MCF 10A (cell line): ENCODE data around the gene COL27A1. TPM values are rescaled to one million over a fixed set of nuclear protein-coding genes. Genes with fewer than 3 reads are reported as not detected.
"Not testable (repeated sequence)": the region's sequence is repeated elsewhere in the genome, so short reads cannot be mapped to it uniquely, and the experiment has no call there.

Experiments
- BruUV-seq: library from RNA; stranded (reverse); fragments of 400-500 nt; replicated peaks from 2 replicates; lab custom pipeline; 2021; lab: Mats Ljungman, UMichigan
- CTCF ChIA-PET: fragments of 300-600 bp; sonication (Branson Sonifier 250); formaldehyde crosslinking; extraction: SDS; loops from one replicate; lab custom pipeline; 2021; ENCODE audit warnings: antibody characterized with exemption, inconsistent platforms; lab: Yijun Ruan, JAX
- POLR2A ChIA-PET: fragments of 300-600, 350-650 bp; sonication (Branson Sonifier 250); formaldehyde crosslinking; extraction: SDS; loops from one replicate; lab custom pipeline; 2020; ENCODE audit warnings: antibody characterized with exemption, inconsistent platforms; lab: Yijun Ruan, JAX
- DNase-seq: peaks from one replicate; pipeline ENCODE4 v3.0.0-alpha.2; 2018; ENCODE audit not compliant: unreplicated experiment
- H3K27ac Mint-ChIP-seq: one replicate; pipeline ENCODE4 v1.8.0; 2022; ENCODE audit warnings: mild to moderate bottlenecking, low read depth, mixed read lengths; ENCODE audit not compliant: unreplicated experiment
- H3K27me3 Mint-ChIP-seq: one replicate; pipeline ENCODE4 v1.8.0; 2022; ENCODE audit warnings: mixed read lengths; ENCODE audit not compliant: insufficient read depth, unreplicated experiment
- H3K36me3 Mint-ChIP-seq: one replicate; pipeline ENCODE4 v1.8.0; 2022; ENCODE audit warnings: mild to moderate bottlenecking, moderate library complexity, mixed read lengths; ENCODE audit not compliant: insufficient read depth, unreplicated experiment
- H3K4me1 Mint-ChIP-seq: one replicate; pipeline ENCODE4 v1.8.0; 2022; ENCODE audit warnings: mixed read lengths; ENCODE audit not compliant: insufficient read depth, unreplicated experiment
- H3K4me3 Mint-ChIP-seq: one replicate; pipeline ENCODE4 v1.8.0; 2022; ENCODE audit warnings: mild to moderate bottlenecking, moderate library complexity, mixed read lengths; ENCODE audit not compliant: unreplicated experiment
- H3K9me3 Mint-ChIP-seq: one replicate; pipeline ENCODE4 v1.8.0; 2022; ENCODE audit warnings: mixed read lengths; ENCODE audit not compliant: unreplicated experiment
- intact Hi-C: fragments of 100-400 bp; cut with micrococcal nuclease; formaldehyde crosslinking; loops from 2 replicates; pipeline ENCODE4 v1.14.1; 2022
- total RNA-seq: library from RNA; stranded (reverse); gene quantifications from 2 replicates; pipeline ENCODE4 v1.2.3, GENCODE V29; 2022
- TF ChIP-seq, protein P1 (sequence below): fragments of 200-600 bp; IDR thresholded peaks from one replicate; pipeline ENCODE4 v1.8.0; 2022; ENCODE audit warnings: antibody characterized with exemption, mild to moderate bottlenecking; ENCODE audit not compliant: unreplicated experiment

The COL27A1 gene
- total RNA-seq, 1 experiment from 2014 or later = 2.9 TPM

DNA sequence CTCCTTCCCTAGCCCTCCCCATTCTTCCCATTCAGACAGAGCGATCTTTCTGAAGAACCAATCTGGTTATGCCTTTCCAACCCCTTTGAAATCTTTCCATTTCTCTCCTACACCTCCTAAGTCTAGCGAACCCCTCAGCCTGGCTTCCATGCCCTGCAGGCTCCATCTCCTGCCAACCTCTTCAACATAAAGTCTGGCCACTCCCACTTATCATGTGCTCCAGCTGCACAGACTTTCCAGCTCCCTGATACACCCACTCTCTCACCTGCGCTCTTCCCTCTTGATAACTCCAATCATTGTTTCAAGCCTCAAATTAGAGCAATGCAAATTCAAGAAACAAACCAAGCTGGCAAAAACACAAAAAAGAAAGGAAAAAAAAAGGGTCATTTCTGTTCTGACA is 163.8 kb downstream of the COL27A1 start:
- no peak for DNase-seq
- no peaks in the 10 kb centered on the region for H3K36me3 Mint-ChIP-seq
- ChIA-PET POLR2A (interaction anchor here (0.8 kb wide), 1 partner anchor 188 kb away, joined by 3 read pairs; no protein-coding TSS in a partner anchor), CTCF (interaction anchor here (0.7 to 1.0 kb wide), 2 partner anchors 168 to 833 kb away, joined by 4 read pairs; no protein-coding TSS in a partner anchor)
- no peaks in the 10 kb centered on the region for H3K27me3 Mint-ChIP-seq
- no peaks in the 10 kb centered on the region for H3K9me3 Mint-ChIP-seq
- peaks cover 13% of the 10 kb centered on the region for H3K4me1 Mint-ChIP-seq
- intact Hi-C loops = no loop called here
- TF ChIP-seq, protein P1, sequence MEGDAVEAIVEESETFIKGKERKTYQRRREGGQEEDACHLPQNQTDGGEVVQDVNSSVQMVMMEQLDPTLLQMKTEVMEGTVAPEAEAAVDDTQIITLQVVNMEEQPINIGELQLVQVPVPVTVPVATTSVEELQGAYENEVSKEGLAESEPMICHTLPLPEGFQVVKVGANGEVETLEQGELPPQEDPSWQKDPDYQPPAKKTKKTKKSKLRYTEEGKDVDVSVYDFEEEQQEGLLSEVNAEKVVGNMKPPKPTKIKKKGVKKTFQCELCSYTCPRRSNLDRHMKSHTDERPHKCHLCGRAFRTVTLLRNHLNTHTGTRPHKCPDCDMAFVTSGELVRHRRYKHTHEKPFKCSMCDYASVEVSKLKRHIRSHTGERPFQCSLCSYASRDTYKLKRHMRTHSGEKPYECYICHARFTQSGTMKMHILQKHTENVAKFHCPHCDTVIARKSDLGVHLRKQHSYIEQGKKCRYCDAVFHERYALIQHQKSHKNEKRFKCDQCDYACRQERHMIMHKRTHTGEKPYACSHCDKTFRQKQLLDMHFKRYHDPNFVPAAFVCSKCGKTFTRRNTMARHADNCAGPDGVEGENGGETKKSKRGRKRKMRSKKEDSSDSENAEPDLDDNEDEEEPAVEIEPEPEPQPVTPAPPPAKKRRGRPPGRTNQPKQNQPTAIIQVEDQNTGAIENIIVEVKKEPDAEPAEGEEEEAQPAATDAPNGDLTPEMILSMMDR = no peak
- BruUV-seq = no TSS peak
- no peak overlapping the region for H3K27ac Mint-ChIP-seq
- no peak overlapping the region for H3K4me3 Mint-ChIP-seq

DNA sequence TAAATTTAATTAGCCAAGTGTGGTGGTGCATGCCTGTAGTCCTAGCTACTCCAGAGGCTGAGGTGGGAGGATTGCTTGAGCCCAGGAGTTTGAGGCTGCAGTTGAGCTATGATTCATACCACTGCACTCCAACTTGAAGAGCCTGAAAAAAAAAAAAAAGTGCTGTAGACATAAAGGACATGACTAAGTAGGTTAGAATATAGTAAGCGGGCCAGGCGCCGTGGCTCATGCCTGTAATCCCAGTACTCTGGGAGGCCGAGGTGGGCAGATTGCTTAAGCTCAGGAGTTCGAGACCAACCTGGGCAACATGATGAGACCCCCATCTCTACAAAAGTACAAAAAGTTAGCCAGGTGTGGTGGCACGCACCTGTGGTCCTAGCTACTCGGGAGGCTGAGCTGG is 165.4 kb downstream of the COL27A1 start:
- CTCF ChIA-PET = interaction anchor here (0.6 to 1.0 kb wide), 3 partner anchors 115 to 238 kb away, joined by 3 read pairs; no protein-coding TSS in a partner anchor
- H3K4me3 Mint-ChIP-seq, intact Hi-C loops, H3K27ac Mint-ChIP-seq, H3K9me3 Mint-ChIP-seq, H3K27me3 Mint-ChIP-seq, H3K36me3 Mint-ChIP-seq, BruUV-seq: not testable (repeated sequence)
- DNase-seq = peak; percentile 34
- peaks cover 13% of the 10 kb centered on the region for H3K4me1 Mint-ChIP-seq
- POLR2A ChIA-PET = interaction anchor here (0.6 kb wide), 1 partner anchor 161 kb away, joined by 3 read pairs; no protein-coding TSS in a partner anchor

DNA sequence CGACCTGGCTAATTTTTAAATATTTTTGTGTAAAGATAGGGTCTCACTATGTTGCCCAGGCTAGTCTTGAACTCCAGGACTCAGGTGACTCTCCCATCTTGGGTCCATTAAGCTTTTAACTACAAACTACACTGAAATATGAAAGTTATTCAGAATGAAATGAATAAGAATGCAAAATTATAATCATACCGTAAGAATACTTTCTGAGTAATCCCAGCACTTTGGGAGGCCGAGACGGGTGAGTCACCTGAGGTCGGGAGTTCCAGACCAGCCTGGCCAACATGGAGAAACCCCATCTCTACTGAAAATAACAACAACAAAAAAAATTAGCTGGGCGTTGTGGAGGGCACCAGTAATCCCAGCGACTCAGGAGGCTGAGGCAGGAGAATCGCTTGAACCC is 166.4 kb downstream of the COL27A1 start:
- no TSS peak for BruUV-seq
- intact Hi-C loops = no loop called here
- Mint-ChIP-seq H3K27ac (no peak overlapping the region), H3K9me3 (no peaks in the 10 kb centered on the region), H3K4me1 (peaks cover 13% of the 10 kb centered on the region), H3K36me3 (no peaks in the 10 kb centered on the region), H3K27me3 (no peaks in the 10 kb centered on the region), H3K4me3 (no peak overlapping the region)
- DNase-seq = no peak
- POLR2A ChIA-PET = no interaction called here
- CTCF ChIA-PET = interaction anchor here (0.6 kb wide), 1 partner anchor 248 kb away, joined by 4 read pairs; no protein-coding TSS in a partner anchor
- TF ChIP-seq, protein P1 = no peak

GRCh38 chr9:114322160-114322818 is 167.0 kb downstream of the COL27A1 start:
- H3K4me3 Mint-ChIP-seq, H3K27me3 Mint-ChIP-seq, intact Hi-C loops, CTCF ChIA-PET, H3K27ac Mint-ChIP-seq, POLR2A ChIA-PET, H3K36me3 Mint-ChIP-seq, BruUV-seq, H3K9me3 Mint-ChIP-seq, DNase-seq: not testable (repeated sequence)
- peaks cover 13% of the 10 kb centered on the region for H3K4me1 Mint-ChIP-seq

DNA sequence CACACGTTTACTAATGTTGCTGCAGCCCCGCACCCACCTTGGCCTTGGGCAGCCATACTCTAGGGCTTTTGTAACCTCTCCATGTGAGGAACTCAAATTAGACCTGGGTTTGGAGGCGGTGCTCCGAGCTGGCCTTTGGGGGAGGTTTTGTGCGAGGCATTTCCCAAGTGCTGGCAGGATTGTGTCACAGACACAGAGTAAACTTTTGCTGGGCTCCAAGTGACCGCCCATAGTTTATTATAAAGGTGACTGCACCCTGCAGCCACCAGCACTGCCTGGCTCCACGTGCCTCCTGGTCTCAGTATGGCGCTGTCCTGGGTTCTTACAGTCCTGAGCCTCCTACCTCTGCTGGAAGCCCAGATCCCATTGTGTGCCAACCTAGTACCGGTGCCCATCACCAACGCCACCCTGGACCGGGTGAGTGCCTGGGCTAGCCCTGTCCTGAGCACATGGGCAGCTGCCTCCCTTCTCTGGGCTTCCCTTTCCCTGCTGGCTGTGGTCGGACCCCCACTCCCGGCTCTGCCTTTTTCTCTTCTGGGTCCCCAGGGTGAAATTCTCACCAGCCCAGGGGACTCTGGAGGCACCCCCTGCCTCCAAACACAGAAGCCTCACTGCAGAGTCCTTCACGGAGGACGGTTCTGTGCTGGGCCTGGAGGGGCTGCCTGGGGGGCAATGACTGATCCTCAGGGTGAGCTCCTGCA is 167.6 kb downstream of the COL27A1 start, which contains the start of gene ORM1:
Gene ORM1 (plus strand): TSS at position 268 of the 701 bp plus-strand sequence. CDS start 36 bp downstream, at position 304.
- not testable (repeated sequence) for H3K9me3 Mint-ChIP-seq

DNA sequence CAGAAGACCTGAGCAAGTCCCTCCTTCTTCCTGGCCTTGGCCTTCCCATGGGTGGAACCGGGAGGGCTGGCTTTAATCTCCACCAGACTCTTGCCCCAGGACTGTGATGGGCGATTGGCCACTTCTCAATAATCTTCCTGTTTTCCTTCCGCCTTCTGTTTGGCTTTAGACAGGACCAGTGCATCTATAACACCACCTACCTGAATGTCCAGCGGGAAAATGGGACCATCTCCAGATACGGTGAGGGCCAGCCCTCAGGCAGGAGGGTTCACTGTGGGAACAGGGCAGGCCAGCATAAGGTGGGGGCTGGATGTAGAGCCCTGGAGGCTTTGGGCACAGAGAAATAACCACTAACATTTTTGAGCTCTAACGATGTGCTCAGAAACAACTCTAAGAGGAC is 168.5 kb downstream of the COL27A1 start:
- H3K36me3 Mint-ChIP-seq, H3K9me3 Mint-ChIP-seq, H3K27ac Mint-ChIP-seq, H3K27me3 Mint-ChIP-seq, BruUV-seq, H3K4me3 Mint-ChIP-seq, DNase-seq, intact Hi-C loops, H3K4me1 Mint-ChIP-seq, POLR2A ChIA-PET: not testable (repeated sequence)
- CTCF ChIA-PET = interaction anchor here (0.9 kb wide), 1 partner anchor 516 kb away, joined by 3 read pairs; no protein-coding TSS in a partner anchor

More for the DNA sequence above, 167.6 kb downstream of the COL27A1 start, which contains the start of gene ORM1:
- H3K27me3 Mint-ChIP-seq, H3K36me3 Mint-ChIP-seq, DNase-seq, H3K4me1 Mint-ChIP-seq, POLR2A ChIA-PET, H3K4me3 Mint-ChIP-seq, intact Hi-C loops, CTCF ChIA-PET, BruUV-seq, H3K27ac Mint-ChIP-seq: not testable (repeated sequence)
